ENCODE measurements around the gene WWOX.
A peak's percentile ranks its signal among the peaks of the same experiment; 100 is the strongest.

DNA sequence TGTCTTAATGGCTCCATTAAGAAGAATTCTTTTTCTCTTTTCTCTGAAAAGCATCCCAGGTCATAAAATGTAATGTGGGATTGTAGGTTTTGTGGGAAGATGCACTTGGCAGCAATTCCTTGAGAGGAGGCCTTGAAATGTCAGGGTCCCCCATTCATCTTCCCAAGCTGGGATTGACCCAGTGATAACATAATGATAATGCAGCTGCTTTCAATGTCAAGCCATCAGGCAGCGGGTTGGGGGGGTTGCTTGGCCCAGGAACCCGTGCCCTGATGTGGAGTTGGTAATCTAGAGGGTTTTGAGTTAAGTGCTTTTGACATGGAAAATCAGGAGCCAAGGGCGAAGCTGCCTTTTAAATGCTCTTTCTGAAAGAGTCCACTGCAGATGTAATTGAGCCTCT is 484.0 kb downstream of the WWOX start:
- TF ChIP-seq, protein P1, sequence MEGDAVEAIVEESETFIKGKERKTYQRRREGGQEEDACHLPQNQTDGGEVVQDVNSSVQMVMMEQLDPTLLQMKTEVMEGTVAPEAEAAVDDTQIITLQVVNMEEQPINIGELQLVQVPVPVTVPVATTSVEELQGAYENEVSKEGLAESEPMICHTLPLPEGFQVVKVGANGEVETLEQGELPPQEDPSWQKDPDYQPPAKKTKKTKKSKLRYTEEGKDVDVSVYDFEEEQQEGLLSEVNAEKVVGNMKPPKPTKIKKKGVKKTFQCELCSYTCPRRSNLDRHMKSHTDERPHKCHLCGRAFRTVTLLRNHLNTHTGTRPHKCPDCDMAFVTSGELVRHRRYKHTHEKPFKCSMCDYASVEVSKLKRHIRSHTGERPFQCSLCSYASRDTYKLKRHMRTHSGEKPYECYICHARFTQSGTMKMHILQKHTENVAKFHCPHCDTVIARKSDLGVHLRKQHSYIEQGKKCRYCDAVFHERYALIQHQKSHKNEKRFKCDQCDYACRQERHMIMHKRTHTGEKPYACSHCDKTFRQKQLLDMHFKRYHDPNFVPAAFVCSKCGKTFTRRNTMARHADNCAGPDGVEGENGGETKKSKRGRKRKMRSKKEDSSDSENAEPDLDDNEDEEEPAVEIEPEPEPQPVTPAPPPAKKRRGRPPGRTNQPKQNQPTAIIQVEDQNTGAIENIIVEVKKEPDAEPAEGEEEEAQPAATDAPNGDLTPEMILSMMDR (IDR thresholded peaks at IDR 0.05; ENCODE audit: poor library complexity, severe bottlenecking) = no peak
- no peak for TF ChIP-seq SMC3 (conservative IDR thresholded peaks at IDR 0.05; ENCODE audit: poor library complexity)
- TF ChIP-seq EP300 (conservative IDR thresholded peaks at IDR 0.05; ENCODE audit: poor library complexity, severe bottlenecking) = peak; percentile 16
- no peak for TF ChIP-seq RAD21 (conservative IDR thresholded peaks at IDR 0.05)

Data from neural cell (in vitro differentiated cells).